HepG2 (cell line): ENCODE measurements around the gene CRTC2. TPM values are rescaled to one million over a fixed set of nuclear protein-coding genes. Genes with fewer than 3 reads are reported as not detected.

Experiments
- BHLHE40 ChIP-seq: IDR thresholded peaks from 2 replicates; pipeline ENCODE4 v1.6.1; 2011; ENCODE audit warnings: low read length, improper control_type of control experiment
- MIER2 ChIP-seq: IDR thresholded peaks from 2 replicates; pipeline ENCODE4 v1.6.1; 2016; ENCODE audit warnings: missing biosample characterization, missing genetic modification reagents
- PHB2 ChIP-seq: fragments of 450-650 bp; IDR thresholded peaks from 2 replicates; pipeline ENCODE4 v1.6.1; 2018; ENCODE audit not compliant: partially characterized antibody
- SMAD9 ChIP-seq: sonication (generic); formaldehyde crosslinking; IDR thresholded peaks from 2 replicates; pipeline ENCODE4 v1.5.1; 2020; ENCODE audit warnings: mild to moderate bottlenecking, missing genetic modification reagents
- SP2 ChIP-seq: sonication (generic); formaldehyde crosslinking; IDR thresholded peaks from 2 replicates; pipeline ENCODE4 v1.5.1; 2020; ENCODE audit warnings: mild to moderate bottlenecking, missing genetic modification reagents
- ZBTB2 ChIP-seq: sonication (generic); formaldehyde crosslinking; IDR thresholded peaks from 2 replicates; pipeline ENCODE4 v1.8.0; 2022; ENCODE audit warnings: low read depth, missing genetic modification reagents
- ZFP36L2 ChIP-seq: sonication (generic); formaldehyde crosslinking; IDR thresholded peaks from 2 replicates; pipeline ENCODE4 v1.4.0; 2020; ENCODE audit warnings: missing genetic modification reagents
- ZNF160 ChIP-seq: sonication (generic); formaldehyde crosslinking; IDR thresholded peaks from 2 replicates; pipeline ENCODE4 v1.8.0; 2022; ENCODE audit warnings: mild to moderate bottlenecking, inconsistent platforms, missing genetic modification reagents
- ZNF232 ChIP-seq: sonication (generic); formaldehyde crosslinking; IDR thresholded peaks from 2 replicates; pipeline ENCODE4 v1.4.0; 2020; ENCODE audit warnings: missing genetic modification reagents, borderline replicate concordance
- ZNF430 ChIP-seq: sonication (generic); formaldehyde crosslinking; IDR thresholded peaks from 2 replicates; pipeline ENCODE4 v1.9.0; 2021; ENCODE audit warnings: mild to moderate bottlenecking, missing genetic modification reagents
- ZNF484 ChIP-seq: sonication (generic); formaldehyde crosslinking; IDR thresholded peaks from 2 replicates; pipeline ENCODE4 v1.5.1; 2020; ENCODE audit warnings: mild to moderate bottlenecking, low read depth, missing genetic modification reagents, borderline replicate concordance
- ZNF605 ChIP-seq: sonication (generic); formaldehyde crosslinking; IDR thresholded peaks from 2 replicates; pipeline ENCODE4 v1.8.0; 2022; ENCODE audit warnings: mild to moderate bottlenecking, missing genetic modification reagents
- ZNF850 ChIP-seq: sonication (generic); formaldehyde crosslinking; conservative IDR thresholded peaks from 2 replicates; pipeline ENCODE4 v1.9.0; 2021; ENCODE audit warnings: mild to moderate bottlenecking, missing genetic modification reagents
- polyA plus RNA-seq, 8 experiments: library from polyadenylated mRNA; depleted of rRNA in 3 of 8; stranded (reverse) in 7 of 8; unstranded in 1 of 8; fragments of >200 nt; fragmentation: Illumina TruSeq in 4 of 8; extraction: Trizol in 4 of 8; gene quantifications; 2 replicates each; pipeline versions ENCODE4 v1.2.1 to v1.2.3, GENCODE V29; 2011 to 2016; ENCODE audit warnings: low read depth in 4 of 8, missing spikeins in 1 of 8, mixed read lengths in 1 of 8; ENCODE audit not compliant: insufficient read depth in 1 of 8
- total RNA-seq, 5 experiments: library from RNA; depleted of rRNA; stranded (reverse); fragments of >200 nt; fragmentation: Illumina TruSeq; extraction: Trizol; gene quantifications; 2 replicates each; pipeline ENCODE4 v1.2.3, GENCODE V29; 2016; ENCODE audit warnings: low read depth in 1 of 5
- TF ChIP-seq, protein P1 (sequence below): sonication (generic); formaldehyde crosslinking; IDR thresholded peaks from 2 replicates; pipeline ENCODE4 v1.8.0; 2022; ENCODE audit warnings: mild to moderate bottlenecking, missing genetic modification reagents, moderate library complexity
- TF ChIP-seq, protein P2 (sequence below): sonication (generic); formaldehyde crosslinking; IDR thresholded peaks from 2 replicates; pipeline ENCODE4 v1.5.0; 2020; ENCODE audit warnings: mild to moderate bottlenecking, missing genetic modification reagents, borderline replicate concordance
- TF ChIP-seq, protein P3 (sequence below): sonication (generic); formaldehyde crosslinking; IDR thresholded peaks from 2 replicates; pipeline ENCODE4 v1.4.0; 2020; ENCODE audit warnings: missing genetic modification reagents, borderline replicate concordance

CRTC2 gene
- total and polyA plus RNA-seq, 2 of the 13 experiments (the other 11 are each of a cell fraction or from before 2014, with no cell fraction given) = 6.1 to 26.7 TPM

DNA sequence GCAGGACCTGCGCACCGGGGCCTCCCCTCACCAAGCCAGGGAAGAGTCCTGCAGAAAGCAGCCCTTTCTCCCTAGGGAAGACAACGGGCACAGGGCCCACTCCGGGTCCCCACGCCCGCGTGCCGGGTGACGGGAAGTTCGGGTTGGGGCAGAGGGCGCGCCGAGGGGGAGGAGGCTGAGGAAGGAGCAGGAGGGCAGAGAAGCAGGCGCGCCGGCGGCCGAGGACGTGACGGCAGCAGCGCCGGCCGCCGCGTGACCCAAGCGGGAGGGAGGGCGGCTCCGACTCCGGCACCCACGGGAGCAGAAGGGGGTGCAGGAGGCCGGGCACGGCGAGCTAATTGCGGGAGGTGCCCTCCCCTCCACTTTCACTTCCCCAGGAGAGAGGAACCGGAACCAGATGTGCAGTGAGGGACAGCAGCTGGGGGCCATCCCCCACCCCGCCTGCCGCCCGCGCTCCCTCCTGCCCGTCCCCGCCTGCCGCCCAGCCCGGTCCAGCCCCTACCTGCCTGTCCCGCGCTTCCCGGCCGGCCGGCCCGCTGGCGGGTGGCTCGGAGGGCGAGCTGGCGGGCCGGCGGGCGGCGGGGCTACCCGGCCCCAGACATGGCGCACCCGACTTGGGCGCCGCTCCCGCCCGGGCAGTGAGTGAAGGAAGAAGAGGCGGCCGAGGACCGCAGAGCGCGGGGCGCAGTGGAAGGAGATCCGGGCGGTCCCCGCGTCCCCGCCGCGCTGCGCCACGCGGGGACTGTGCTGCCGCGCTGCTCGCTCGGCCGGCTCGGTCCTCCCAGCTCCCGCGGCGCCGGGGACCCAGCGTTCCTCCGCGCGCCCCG is 12.4 kb downstream of the CRTC2 start (continued):
- TF ChIP-seq, protein P1, sequence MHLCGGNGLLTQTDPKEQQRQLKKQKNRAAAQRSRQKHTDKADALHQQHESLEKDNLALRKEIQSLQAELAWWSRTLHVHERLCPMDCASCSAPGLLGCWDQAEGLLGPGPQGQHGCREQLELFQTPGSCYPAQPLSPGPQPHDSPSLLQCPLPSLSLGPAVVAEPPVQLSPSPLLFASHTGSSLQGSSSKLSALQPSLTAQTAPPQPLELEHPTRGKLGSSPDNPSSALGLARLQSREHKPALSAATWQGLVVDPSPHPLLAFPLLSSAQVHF = no peak
- no peak for TF ChIP-seq ZNF605 (CRISPR knock-in tag)
- TF ChIP-seq, protein P2, sequence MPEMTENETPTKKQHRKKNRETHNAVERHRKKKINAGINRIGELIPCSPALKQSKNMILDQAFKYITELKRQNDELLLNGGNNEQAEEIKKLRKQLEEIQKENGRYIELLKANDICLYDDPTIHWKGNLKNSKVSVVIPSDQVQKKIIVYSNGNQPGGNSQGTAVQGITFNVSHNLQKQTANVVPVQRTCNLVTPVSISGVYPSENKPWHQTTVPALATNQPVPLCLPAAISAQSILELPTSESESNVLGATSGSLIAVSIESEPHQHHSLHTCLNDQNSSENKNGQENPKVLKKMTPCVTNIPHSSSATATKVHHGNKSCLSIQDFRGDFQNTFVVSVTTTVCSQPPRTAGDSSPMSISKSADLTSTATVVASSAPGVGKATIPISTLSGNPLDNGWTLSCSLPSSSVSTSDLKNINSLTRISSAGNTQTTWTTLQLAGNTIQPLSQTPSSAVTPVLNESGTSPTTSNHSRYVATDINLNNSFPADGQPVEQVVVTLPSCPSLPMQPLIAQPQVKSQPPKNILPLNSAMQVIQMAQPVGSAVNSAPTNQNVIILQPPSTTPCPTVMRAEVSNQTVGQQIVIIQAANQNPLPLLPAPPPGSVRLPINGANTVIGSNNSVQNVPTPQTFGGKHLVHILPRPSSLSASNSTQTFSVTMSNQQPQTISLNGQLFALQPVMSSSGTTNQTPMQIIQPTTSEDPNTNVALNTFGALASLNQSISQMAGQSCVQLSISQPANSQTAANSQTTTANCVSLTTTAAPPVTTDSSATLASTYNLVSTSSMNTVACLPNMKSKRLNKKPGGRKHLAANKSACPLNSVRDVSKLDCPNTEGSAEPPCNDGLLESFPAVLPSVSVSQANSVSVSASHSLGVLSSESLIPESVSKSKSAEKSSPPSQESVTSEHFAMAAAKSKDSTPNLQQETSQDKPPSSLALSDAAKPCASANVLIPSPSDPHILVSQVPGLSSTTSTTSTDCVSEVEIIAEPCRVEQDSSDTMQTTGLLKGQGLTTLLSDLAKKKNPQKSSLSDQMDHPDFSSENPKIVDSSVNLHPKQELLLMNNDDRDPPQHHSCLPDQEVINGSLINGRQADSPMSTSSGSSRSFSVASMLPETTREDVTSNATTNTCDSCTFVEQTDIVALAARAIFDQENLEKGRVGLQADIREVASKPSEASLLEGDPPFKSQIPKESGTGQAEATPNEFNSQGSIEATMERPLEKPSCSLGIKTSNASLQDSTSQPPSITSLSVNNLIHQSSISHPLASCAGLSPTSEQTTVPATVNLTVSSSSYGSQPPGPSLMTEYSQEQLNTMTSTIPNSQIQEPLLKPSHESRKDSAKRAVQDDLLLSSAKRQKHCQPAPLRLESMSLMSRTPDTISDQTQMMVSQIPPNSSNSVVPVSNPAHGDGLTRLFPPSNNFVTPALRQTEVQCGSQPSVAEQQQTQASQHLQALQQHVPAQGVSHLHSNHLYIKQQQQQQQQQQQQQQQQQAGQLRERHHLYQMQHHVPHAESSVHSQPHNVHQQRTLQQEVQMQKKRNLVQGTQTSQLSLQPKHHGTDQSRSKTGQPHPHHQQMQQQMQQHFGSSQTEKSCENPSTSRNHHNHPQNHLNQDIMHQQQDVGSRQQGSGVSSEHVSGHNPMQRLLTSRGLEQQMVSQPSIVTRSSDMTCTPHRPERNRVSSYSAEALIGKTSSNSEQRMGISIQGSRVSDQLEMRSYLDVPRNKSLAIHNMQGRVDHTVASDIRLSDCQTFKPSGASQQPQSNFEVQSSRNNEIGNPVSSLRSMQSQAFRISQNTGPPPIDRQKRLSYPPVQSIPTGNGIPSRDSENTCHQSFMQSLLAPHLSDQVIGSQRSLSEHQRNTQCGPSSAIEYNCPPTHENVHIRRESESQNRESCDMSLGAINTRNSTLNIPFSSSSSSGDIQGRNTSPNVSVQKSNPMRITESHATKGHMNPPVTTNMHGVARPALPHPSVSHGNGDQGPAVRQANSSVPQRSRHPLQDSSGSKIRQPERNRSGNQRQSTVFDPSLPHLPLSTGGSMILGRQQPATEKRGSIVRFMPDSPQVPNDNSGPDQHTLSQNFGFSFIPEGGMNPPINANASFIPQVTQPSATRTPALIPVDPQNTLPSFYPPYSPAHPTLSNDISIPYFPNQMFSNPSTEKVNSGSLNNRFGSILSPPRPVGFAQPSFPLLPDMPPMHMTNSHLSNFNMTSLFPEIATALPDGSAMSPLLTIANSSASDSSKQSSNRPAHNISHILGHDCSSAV = no peak
- TF ChIP-seq ZNF430 (CRISPR knock-in tag) = no peak
- TF ChIP-seq ZNF850 (CRISPR knock-in tag) = no peak
- TF ChIP-seq, protein P3, sequence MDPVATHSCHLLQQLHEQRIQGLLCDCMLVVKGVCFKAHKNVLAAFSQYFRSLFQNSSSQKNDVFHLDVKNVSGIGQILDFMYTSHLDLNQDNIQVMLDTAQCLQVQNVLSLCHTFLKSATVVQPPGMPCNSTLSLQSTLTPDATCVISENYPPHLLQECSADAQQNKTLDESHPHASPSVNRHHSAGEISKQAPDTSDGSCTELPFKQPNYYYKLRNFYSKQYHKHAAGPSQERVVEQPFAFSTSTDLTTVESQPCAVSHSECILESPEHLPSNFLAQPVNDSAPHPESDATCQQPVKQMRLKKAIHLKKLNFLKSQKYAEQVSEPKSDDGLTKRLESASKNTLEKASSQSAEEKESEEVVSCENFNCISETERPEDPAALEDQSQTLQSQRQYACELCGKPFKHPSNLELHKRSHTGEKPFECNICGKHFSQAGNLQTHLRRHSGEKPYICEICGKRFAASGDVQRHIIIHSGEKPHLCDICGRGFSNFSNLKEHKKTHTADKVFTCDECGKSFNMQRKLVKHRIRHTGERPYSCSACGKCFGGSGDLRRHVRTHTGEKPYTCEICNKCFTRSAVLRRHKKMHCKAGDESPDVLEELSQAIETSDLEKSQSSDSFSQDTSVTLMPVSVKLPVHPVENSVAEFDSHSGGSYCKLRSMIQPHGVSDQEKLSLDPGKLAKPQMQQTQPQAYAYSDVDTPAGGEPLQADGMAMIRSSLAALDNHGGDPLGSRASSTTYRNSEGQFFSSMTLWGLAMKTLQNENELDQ (CRISPR knock-in tag) = no peak
- no peak for TF ChIP-seq ZFP36L2 (CRISPR knock-in tag)
- TF ChIP-seq SMAD9 = no peak
- no peak; the same call in 1 of the 2 replicates for TF ChIP-seq SP2 (CRISPR knock-in tag)
- no peak for TF ChIP-seq PHB2
- TF ChIP-seq ZNF160 (CRISPR knock-in tag) = no peak
- no peak for TF ChIP-seq ZNF484 (CRISPR knock-in tag)
- no peak; the same call in 1 of the 2 replicates for TF ChIP-seq ZBTB2 (CRISPR knock-in tag)
- no peak for TF ChIP-seq BHLHE40
- no peak for TF ChIP-seq ZNF232 (CRISPR knock-in tag)
- TF ChIP-seq MIER2 = no peak
